Measurements from ENCODE around the gene BPIFB4.

GRCh38 chr20:33111306-33111705 lies 31.9 kb downstream of the BPIFB4 start:
- TF ChIP-seq CTCF (conservative IDR thresholded peaks at IDR 0.05 in 1 of 2, IDR thresholded peaks at IDR 0.05 in 1 of 2; ENCODE audit: low read depth in 1 of 2, low read length in 2 of 2) (no peak), EZH2 (IDR thresholded peaks at IDR 0.05; ENCODE audit: low read length, missing control alignments) (no peak)

All from fibroblast of lung (primary cell).